OCI-LY1 (cell line): ENCODE data around the gene C20orf173.
A peak's percentile ranks its signal among the peaks of the same experiment; 100 is the strongest.

Experiments
- H2AFZ ChIP-seq: fragments of 200-600 bp; sonication (generic), shearing (Covaris generic); 2 replicates; pipeline ENCODE4 v1.6.0; 2014; ENCODE audit warnings: antibody characterized with exemption, mild to moderate bottlenecking, low read length
- H3F3A ChIP-seq: fragments of 200-600 bp; sonication (generic), shearing (Covaris generic); 2 replicates; pipeline ENCODE4 v1.6.0; 2014; ENCODE audit warnings: mild to moderate bottlenecking, antibody characterized with exemption, low read length, moderate library complexity; ENCODE audit not compliant: insufficient read depth
- H3K27ac ChIP-seq: fragments of 200-600 bp; sonication (generic); 2 replicates; pipeline ENCODE4 v1.5.1; 2014; ENCODE audit warnings: low read length, mixed run types, mild to moderate bottlenecking, low read depth; ENCODE audit not compliant: poor library complexity, severe bottlenecking
- H3K27me3 ChIP-seq: fragments of 200-600 bp; sonication (generic); 2 replicates; pipeline ENCODE4 v1.6.0; 2014; ENCODE audit warnings: antibody characterized with exemption, mild to moderate bottlenecking, low read length, moderate library complexity; ENCODE audit not compliant: insufficient read depth
- H3K36me3 ChIP-seq: fragments of 200-600 bp; sonication (generic); 2 replicates; pipeline ENCODE4 v1.6.1; 2014; ENCODE audit warnings: mild to moderate bottlenecking, antibody characterized with exemption, low read length, moderate library complexity, mixed read lengths; ENCODE audit not compliant: insufficient read depth
- H3K4me1 ChIP-seq: fragments of 200-600 bp; sonication (generic); 2 replicates; pipeline ENCODE4 v1.5.1; 2014; ENCODE audit warnings: mild to moderate bottlenecking, low read length, moderate library complexity; ENCODE audit not compliant: insufficient read depth, severe bottlenecking
- H3K4me2 ChIP-seq: fragments of 200-600 bp; sonication (generic), shearing (Covaris generic); 2 replicates; pipeline ENCODE4 v1.6.1; 2014; ENCODE audit warnings: low read length
- H3K4me3 ChIP-seq: fragments of 200-600 bp; sonication (generic); 2 replicates; pipeline ENCODE4 v1.5.1; 2014; ENCODE audit warnings: low read length, low read depth, mild to moderate bottlenecking, mixed read lengths; ENCODE audit not compliant: poor library complexity, severe bottlenecking
- H3K79me2 ChIP-seq: fragments of 200-600 bp; shearing (Covaris generic); 2 replicates; pipeline ENCODE4 v1.6.1; 2016; ENCODE audit warnings: mixed run types, low read length, mixed read lengths; ENCODE audit not compliant: insufficient read depth
- H3K9ac ChIP-seq: fragments of 200-600 bp; sonication (generic), shearing (Covaris generic); 2 replicates; pipeline ENCODE4 v1.6.1; 2014; ENCODE audit warnings: mild to moderate bottlenecking, low read length, mixed read lengths
- H3K9me2 ChIP-seq: fragments of 200-600 bp; sonication (generic), shearing (Covaris generic); 2 replicates; pipeline ENCODE4 v1.6.1; 2014; ENCODE audit warnings: low read depth, mild to moderate bottlenecking, low read length, mixed read lengths
- H3K9me3 ChIP-seq: fragments of 200-600 bp; shearing (Covaris generic); 2 replicates; pipeline ENCODE4 v1.6.1; 2014; ENCODE audit warnings: low read length, mixed read lengths
- H4K20me1 ChIP-seq: fragments of 200-600 bp; sonication (generic), shearing (Covaris generic); 2 replicates; pipeline ENCODE4 v1.6.0; 2016; ENCODE audit warnings: mild to moderate bottlenecking, low read length; ENCODE audit not compliant: insufficient read depth
- CTCF ChIP-seq: fragments of 200-600 bp; sonication (generic), shearing (Covaris generic); IDR thresholded peaks from 2 replicates; pipeline ENCODE4 v1.5.1; 2017; ENCODE audit warnings: mild to moderate bottlenecking, antibody characterized with exemption, low read length, moderate library complexity, mixed read lengths
- EZH2 ChIP-seq: fragments of 200-600 bp; sonication (generic), shearing (Covaris generic); IDR thresholded peaks from 2 replicates; pipeline ENCODE4 v1.8.0; 2017; ENCODE audit warnings: borderline replicate concordance, mixed run types, mild to moderate bottlenecking, antibody characterized with exemption, low read length, moderate library complexity, mixed read lengths

The C20orf173 gene

GRCh38 chr20:35496481-35496880 is 33.0 kb downstream of the C20orf173 start:
- no peak overlapping the region for H3K4me2 ChIP-seq
- peaks cover 90% of the 10 kb centered on the region for H3K36me3 ChIP-seq
- H3K79me2 ChIP-seq = no peaks in the 10 kb centered on the region
- H3K9me3 ChIP-seq = no peaks in the 10 kb centered on the region
- no peak overlapping the region for H2AFZ ChIP-seq
- no peak for TF ChIP-seq CTCF
- no peak for TF ChIP-seq EZH2
- H3K27ac ChIP-seq = no peak overlapping the region
- no peaks in the 10 kb centered on the region for H4K20me1 ChIP-seq
- H3K27me3 ChIP-seq = no peaks in the 10 kb centered on the region
- peaks cover 8% of the 10 kb centered on the region for H3K4me1 ChIP-seq
- H3K4me3 ChIP-seq = no peak overlapping the region
- no peak overlapping the region for H3K9ac ChIP-seq
- no peaks in the 10 kb centered on the region for H3K9me2 ChIP-seq
- H3F3A ChIP-seq = no peaks in the 10 kb centered on the region

- TF ChIP-seq EZH2 (no peak), CTCF (no peak)
- H3K36me3 ChIP-seq = peaks cover 63% of the 10 kb centered on the region
- no peaks in the 10 kb centered on the region for H4K20me1 ChIP-seq
- H3K27ac ChIP-seq = no peak overlapping the region
- no peak overlapping the region for H2AFZ ChIP-seq
- H3K4me3 ChIP-seq = no peak overlapping the region
- H3K27me3 ChIP-seq = no peaks in the 10 kb centered on the region
- H3K4me2 ChIP-seq = peak overlapping the region; percentile 100; the same call in 1 of the 2 replicates
- no peaks in the 10 kb centered on the region for H3F3A ChIP-seq
- H3K79me2 ChIP-seq = peaks cover 6% of the 10 kb centered on the region
- H3K9me2 ChIP-seq = no peaks in the 10 kb centered on the region
- no peak overlapping the region for H3K9ac ChIP-seq
- H3K4me1 ChIP-seq = peaks cover 32% of the 10 kb centered on the region
- no peaks in the 10 kb centered on the region for H3K9me3 ChIP-seq
Observed at GRCh38 chr20:35492352-35492751, 37.1 kb downstream of the C20orf173 start.

GRCh38 chr20:35491823-35492222 is 37.6 kb downstream of the C20orf173 start:
- H3K4me3 ChIP-seq = peak overlapping the region; percentile 97
- H3K4me2 ChIP-seq = peak overlapping the region; percentile 100
- H4K20me1 ChIP-seq = no peaks in the 10 kb centered on the region
- H3K79me2 ChIP-seq = peaks cover 6% of the 10 kb centered on the region
- no peaks in the 10 kb centered on the region for H3K9me2 ChIP-seq
- H3K27ac ChIP-seq = no peak overlapping the region
- H3F3A ChIP-seq = no peaks in the 10 kb centered on the region
- peaks cover 63% of the 10 kb centered on the region for H3K36me3 ChIP-seq
- no peaks in the 10 kb centered on the region for H3K9me3 ChIP-seq
- H3K4me1 ChIP-seq = peaks cover 32% of the 10 kb centered on the region
- no peak overlapping the region; the same call in 1 of the 2 replicates for H3K9ac ChIP-seq
- H3K27me3 ChIP-seq = no peaks in the 10 kb centered on the region
- H2AFZ ChIP-seq = no peak overlapping the region
- TF ChIP-seq CTCF (no peak), EZH2 (no peak)
